K562 (cell line): ENCODE results near the gene EPB41L4B. TPM values are rescaled to one million over a fixed set of nuclear protein-coding genes. Genes with fewer than 3 reads are reported as not detected.

ENCODE experiments used
- ATF3 ChIP-seq, 2 experiments: fragments of 450-650 bp in 1 of 2; sonication (generic) in 1 of 2; formaldehyde crosslinking in 1 of 2; IDR thresholded peaks in 1 of 2; conservative IDR thresholded peaks in 1 of 2; 2 replicates each; pipeline versions ENCODE4 v1.6.1 to v1.8.1; 2016 to 2023; ENCODE audit warnings: mild to moderate bottlenecking in 2 of 2, moderate library complexity in 2 of 2, inconsistent platforms in 1 of 2, missing genetic modification reagents in 1 of 2
- CREB3L1 ChIP-seq: fragments of 450-650 bp; IDR thresholded peaks from 2 replicates; pipeline ENCODE4 v1.6.1; 2014; ENCODE audit warnings: low read depth, mild to moderate bottlenecking, moderate library complexity, borderline replicate concordance
- DPF2 ChIP-seq: fragments of 450-650 bp; IDR thresholded peaks from 2 replicates; pipeline ENCODE4 v1.6.1; 2016
- THAP12 ChIP-seq: fragments of 250-450 bp; sonication (Bioruptor Pico); IDR thresholded peaks from 2 replicates; pipeline ENCODE4 v1.9.0; 2021; ENCODE audit warnings: mild to moderate bottlenecking, inconsistent platforms
- ZNF407 ChIP-seq: fragments of 450-650 bp; IDR thresholded peaks from 2 replicates; pipeline ENCODE4 v1.6.1; 2016; ENCODE audit warnings: low read depth
- polyA plus RNA-seq, 8 experiments: library from polyadenylated mRNA; depleted of rRNA in 4 of 8; stranded (reverse) in 5 of 8; unstranded in 3 of 8; fragments of >200 nt; fragmentation: Nextera tagmentation in 2 of 8; fragmentation: Illumina TruSeq in 1 of 8; extraction: Ambion mirVana in 2 of 8; extraction: Trizol in 1 of 8; gene quantifications; 2 replicates each; pipeline versions ENCODE4 v1.2.1 to v1.2.3, GENCODE V29; 2011 to 2014; ENCODE audit warnings: inconsistent platforms in 1 of 8, missing spikeins in 1 of 8
- total RNA-seq, 7 experiments: library from RNA; depleted of rRNA in 6 of 7; stranded (reverse); fragments of >200 nt in 6 of 7; fragmentation: Illumina TruSeq in 2 of 7; extraction: Trizol in 2 of 7; gene quantifications; 2 replicates each; pipeline versions ENCODE4 v1.2.1 to v1.2.3, GENCODE V29; 2011 to 2021; ENCODE audit warnings: low replicate concordance in 1 of 7

Gene EPB41L4B
- total and polyA plus RNA-seq, 9 of the 15 experiments (the other 6 are each of a cell fraction or from before 2014, with no cell fraction given), result 0.09 to 0.38 (median 0.21) TPM

DNA sequence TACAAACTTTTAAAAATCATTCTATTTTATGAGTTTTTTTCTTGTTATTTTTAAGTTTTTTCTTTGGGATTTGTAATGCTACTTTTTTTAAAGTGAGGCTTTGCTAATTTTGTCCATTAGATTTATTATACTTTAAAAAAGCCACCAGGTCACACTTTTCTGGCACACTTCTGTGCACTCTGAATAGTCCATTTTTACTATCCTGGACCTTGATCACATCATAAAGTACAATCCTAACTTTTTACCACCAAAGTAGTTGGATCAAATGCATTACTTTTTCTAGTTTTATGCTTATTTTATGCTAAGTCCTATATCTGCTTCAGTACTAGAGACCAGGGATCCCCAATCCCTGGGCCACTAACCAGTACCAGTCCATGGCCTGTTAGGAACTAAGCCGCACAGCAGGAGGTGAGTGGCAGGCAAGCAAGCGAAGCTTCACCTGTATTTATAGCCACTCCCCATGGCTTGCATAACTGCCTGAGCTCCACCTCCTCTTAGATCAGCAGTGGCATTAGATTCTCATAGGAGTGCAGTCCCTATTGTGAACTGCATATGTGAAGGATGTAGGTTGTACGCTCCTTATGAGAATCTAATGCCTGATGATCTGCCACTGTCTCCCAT, 169.8 kb downstream of the EPB41L4B start (continued):
- TF ChIP-seq ZNF407 (no peak), ATF3 (IDR thresholded peaks at IDR 0.05) (no peak), ATF3 (CRISPR knock-in tag; conservative IDR thresholded peaks at IDR 0.05) (no peak), THAP12 (CRISPR knock-in tag) (no peak), DPF2 (no peak), CREB3L1 (no peak)
